A549 (cell line): ENCODE results near the gene KCNK17. TPM values are rescaled to one million over a fixed set of nuclear protein-coding genes. Genes with fewer than 3 reads are reported as not detected.

ENCODE experiments used
- ATAC-seq, 2 experiments: fragments of 200-7000 bp in 1 of 2; fragments of >200 bp in 1 of 2; cut with Nextera tagmentation in 1 of 2; cut with Tn5 transposase in 1 of 2; 3 replicates each; pipeline versions ENCODE4 v1.8.0 to v1.9.1; 2018 to 2020; ENCODE audit warnings: mild to moderate bottlenecking in 1 of 2, moderate library complexity in 1 of 2
- CTCF ChIA-PET: fragments of 300-600 bp; sonication (Branson Sonifier 250); formaldehyde crosslinking; extraction: SDS; loops from one replicate; lab custom pipeline; 2021; ENCODE audit warnings: antibody characterized with exemption, inconsistent platforms; lab: Yijun Ruan, JAX
- POLR2A ChIA-PET: fragments of 350-600 bp; formaldehyde crosslinking; extraction: SDS; loops from one replicate; lab custom pipeline; 2021; ENCODE audit warnings: antibody characterized with exemption, inconsistent platforms; lab: Yijun Ruan, JAX
- DNase-seq, 2 experiments: peaks; one replicate each; pipeline versions ENCODE4 v3.0.0 to v3.0.0-alpha.2; 2011 to 2016; ENCODE audit warnings: low read depth in 1 of 2, low spot score in 1 of 2
- FAIRE-seq: peaks from 2 replicates; lab custom pipeline; 2011; peaks lifted over from hg19 to GRCh38; lab: Jason Lieb, UNC
- H3K27ac ChIP-seq, 2 experiments: fragments of >200 bp; sonication (Bioruptor Twin); formaldehyde crosslinking; 3 replicates each; pipeline ENCODE4 v1.5.1; 2016 to 2017
- H3K4me1 ChIP-seq: fragments of >200 bp; sonication (Bioruptor Twin); formaldehyde crosslinking; 3 replicates; pipeline ENCODE4 v1.6.1; 2016
- H3K4me2 ChIP-seq: fragments of >200 bp; sonication (Bioruptor Twin); formaldehyde crosslinking; 3 replicates; pipeline ENCODE4 v1.6.1; 2016
- H3K4me3 ChIP-seq: fragments of >200 bp; sonication (Bioruptor Twin); formaldehyde crosslinking; 3 replicates; pipeline ENCODE4 v1.5.1; 2016
- H3K9me3 ChIP-seq: fragments of >200 bp; sonication (Bioruptor Twin); formaldehyde crosslinking; 3 replicates; pipeline ENCODE4 v1.6.1; 2016
- BCL3 ChIP-seq: fragments of >200 bp; sonication (Bioruptor Twin); formaldehyde crosslinking; IDR thresholded peaks from 3 replicates; pipeline ENCODE4 v1.6.1; 2016
- BHLHE40 ChIP-seq: IDR thresholded peaks from 2 replicates; pipeline ENCODE4 v1.6.1; 2012; ENCODE audit warnings: low read depth, low read length, inconsistent platforms
- CBX8 ChIP-seq: fragments of 200-600 bp; sonication (generic); IDR thresholded peaks from 2 replicates; pipeline ENCODE4 v1.6.1; 2016
- CHD2 ChIP-seq: fragments of 150-350 bp; IDR thresholded peaks from 2 replicates; pipeline ENCODE4 v1.6.1; 2014; ENCODE audit warnings: low read length; ENCODE audit not compliant: partially characterized antibody
- CHD4 ChIP-seq: fragments of 200-600 bp; sonication (generic); IDR thresholded peaks from 2 replicates; pipeline ENCODE4 v1.6.1; 2016; ENCODE audit warnings: antibody characterized with exemption, mild to moderate bottlenecking, borderline replicate concordance
- ELK1 ChIP-seq: fragments of 150-350 bp; IDR thresholded peaks from 2 replicates; pipeline ENCODE4 v1.6.1; 2014; ENCODE audit warnings: low read depth, mild to moderate bottlenecking, low read length
- ESRRA ChIP-seq: fragments of 150-350 bp; IDR thresholded peaks from 2 replicates; pipeline ENCODE4 v1.6.1; 2014; ENCODE audit warnings: mild to moderate bottlenecking, low read length, borderline replicate concordance
- GATA3 ChIP-seq: IDR thresholded peaks from 2 replicates; pipeline ENCODE4 v1.6.1; 2012; ENCODE audit warnings: borderline replicate concordance
- HDAC2 ChIP-seq: fragments of 200-600 bp; sonication (generic); IDR thresholded peaks from 2 replicates; pipeline ENCODE4 v1.6.1; 2016
- HES2 ChIP-seq: fragments of >200 bp; sonication (Bioruptor Twin); formaldehyde crosslinking; IDR thresholded peaks from 2 replicates; pipeline ENCODE4 v1.6.1; 2016
- HEYL ChIP-seq: fragments of 250-450 bp; sonication (Bioruptor Pico); IDR thresholded peaks from 2 replicates; pipeline ENCODE4 v1.8.0; 2021; ENCODE audit warnings: mild to moderate bottlenecking, moderate library complexity
- HOXA7 ChIP-seq: fragments of 250-450 bp; sonication (Bioruptor Pico); IDR thresholded peaks from 2 replicates; pipeline ENCODE4 v1.5.0; 2020; ENCODE audit warnings: mild to moderate bottlenecking, moderate library complexity
- HOXB13 ChIP-seq: fragments of 250-450 bp; sonication (Bioruptor Pico); IDR thresholded peaks from 2 replicates; pipeline ENCODE4 v1.5.0; 2020; ENCODE audit warnings: low read depth, mild to moderate bottlenecking, moderate library complexity
- JUNB ChIP-seq: fragments of >200 bp; sonication (Bioruptor Twin); formaldehyde crosslinking; IDR thresholded peaks from 2 replicates; pipeline ENCODE4 v1.6.1; 2016
- MAFK ChIP-seq: fragments of 450-650 bp; IDR thresholded peaks from 2 replicates; pipeline ENCODE4 v1.6.1; 2014; ENCODE audit not compliant: partially characterized antibody
- NPAS2 ChIP-seq: fragments of 250-450 bp; sonication (Bioruptor Pico); IDR thresholded peaks from 2 replicates; pipeline ENCODE4 v1.8.0; 2022; ENCODE audit warnings: mild to moderate bottlenecking, moderate library complexity, borderline replicate concordance
- NR3C1 ChIP-seq: fragments of >200 bp; sonication (Bioruptor Twin); formaldehyde crosslinking; IDR thresholded peaks from 3 replicates; pipeline ENCODE4 v1.6.1; 2017
- RAD21 ChIP-seq, 2 experiments: fragments of >200 bp in 1 of 2; sonication (Bioruptor Twin) in 1 of 2; formaldehyde crosslinking in 1 of 2; IDR thresholded peaks in 1 of 2; conservative IDR thresholded peaks in 1 of 2; 2 replicates in 1 of 2; 3 replicates in 1 of 2; pipeline ENCODE4 v1.6.1; 2012 to 2018; ENCODE audit warnings: inconsistent platforms in 1 of 2
- RCOR1 ChIP-seq: fragments of 150-350 bp; IDR thresholded peaks from 2 replicates; pipeline ENCODE4 v1.6.1; 2014; ENCODE audit warnings: antibody characterized with exemption, low read length, low read depth
- RNF2 ChIP-seq: fragments of 200-600 bp; sonication (generic); IDR thresholded peaks from 2 replicates; pipeline ENCODE4 v1.6.1; 2016; ENCODE audit warnings: low read depth, mild to moderate bottlenecking, antibody characterized with exemption, moderate library complexity, borderline replicate concordance
- TP53 ChIP-seq: fragments of 250-450 bp; sonication (Bioruptor Pico); IDR thresholded peaks from 2 replicates; pipeline ENCODE4 v1.5.0; 2021; ENCODE audit warnings: mild to moderate bottlenecking, moderate library complexity
- ZC3H11A ChIP-seq: fragments of 450-650 bp; IDR thresholded peaks from 2 replicates; pipeline ENCODE4 v1.6.1; 2014; ENCODE audit warnings: antibody characterized with exemption, mild to moderate bottlenecking
- ZSCAN20 ChIP-seq: fragments of 250-450 bp; sonication (Bioruptor Pico); IDR thresholded peaks from 2 replicates; pipeline ENCODE4 v1.8.0; 2022; ENCODE audit warnings: mild to moderate bottlenecking, moderate library complexity
- WGBS: methylation state at CpG from one replicate; pipeline ENCODE4 v1.1.6; 2017; ENCODE audit errors: missing lambda C conversion rate; 5-methylcytosine and 5-hydroxymethylcytosine counted together
- polyA plus RNA-seq, 4 experiments: library from polyadenylated mRNA; depleted of rRNA in 3 of 4; stranded (reverse); fragments of >200 nt; fragmentation: RNase III in 1 of 4; extraction: RNeasy Plus Mini Kit Qiagen cat#74134 plus additional on column Dnase treatment in 1 of 4; gene quantifications; 2 replicates in 3 of 4; 3 replicates in 1 of 4; pipeline ENCODE4 v1.2.3, GENCODE V29; 2011 to 2017
- TF ChIP-seq, protein P1 (sequence below): fragments of 250-450 bp; sonication (Bioruptor Pico); IDR thresholded peaks from 2 replicates; pipeline ENCODE4 v1.5.0; 2020; ENCODE audit warnings: low read depth, mild to moderate bottlenecking, moderate library complexity
- TF ChIP-seq, protein P2 (sequence below): IDR thresholded peaks from 2 replicates; pipeline ENCODE4 v1.6.1; 2012
- TF ChIP-seq, protein P3 (sequence below): fragments of 250-450 bp; sonication (Bioruptor Pico); IDR thresholded peaks from 2 replicates; pipeline ENCODE4 v1.5.0; 2021; ENCODE audit warnings: mild to moderate bottlenecking, moderate library complexity, borderline replicate concordance

Gene KCNK17
- polyA plus RNA-seq, 2 of the 4 experiments (the other 2 are of a cell fraction) = not detected

DNA sequence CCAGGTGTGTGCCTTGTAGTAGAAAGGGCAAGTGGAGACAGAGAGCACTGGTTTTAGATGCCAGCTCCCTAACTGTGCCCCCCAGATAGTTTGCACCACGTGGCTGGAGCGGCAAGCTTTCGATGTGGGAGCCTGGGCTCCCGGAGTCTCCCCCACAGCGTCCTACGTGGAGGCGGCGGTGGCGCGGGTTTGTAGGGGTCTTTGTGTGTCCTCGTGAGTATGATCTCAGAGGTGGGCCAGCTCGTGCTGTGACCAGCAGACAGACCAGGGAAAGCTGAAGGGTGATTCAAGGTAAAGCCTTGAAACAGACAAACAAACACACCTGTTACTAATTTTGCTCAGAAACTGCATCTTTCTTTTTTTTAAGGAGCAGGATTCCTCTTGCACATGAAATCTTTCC lies 13.8 kb upstream of the KCNK17 start:
- Histone ChIP-seq H3K4me3 (no peak overlapping the region), H3K4me2 (no peak overlapping the region), H3K9me3 (no peaks in the 10 kb centered on the region), H3K4me1 (no peaks in the 10 kb centered on the region), H3K27ac (no peak overlapping the region)
- ChIA-PET POLR2A (no interaction called here), CTCF (interaction anchor here (1.1 to 1.7 kb wide), 2 partner anchors 18 to 25 kb away, joined by 3 to 4 read pairs; no protein-coding TSS in a partner anchor)
- 0% methylated on average over 2 of the region's 12 CpGs for WGBS
- no peak for FAIRE-seq
- TF ChIP-seq, protein P1, sequence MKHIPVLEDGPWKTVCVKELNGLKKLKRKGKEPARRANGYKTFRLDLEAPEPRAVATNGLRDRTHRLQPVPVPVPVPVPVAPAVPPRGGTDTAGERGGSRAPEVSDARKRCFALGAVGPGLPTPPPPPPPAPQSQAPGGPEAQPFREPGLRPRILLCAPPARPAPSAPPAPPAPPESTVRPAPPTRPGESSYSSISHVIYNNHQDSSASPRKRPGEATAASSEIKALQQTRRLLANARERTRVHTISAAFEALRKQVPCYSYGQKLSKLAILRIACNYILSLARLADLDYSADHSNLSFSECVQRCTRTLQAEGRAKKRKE (CRISPR knock-in tag) = no peak
- TF ChIP-seq HDAC2 (no peak), CHD2 (no peak), HOXA7 (CRISPR knock-in tag) (no peak), NPAS2 (CRISPR knock-in tag) (no peak), JUNB (no peak), CHD4 (no peak), NR3C1 (no peak), BHLHE40 (no peak), BCL3 (no peak), RNF2 (no peak)
- no peak for ATAC-seq
- no peak for DNase-seq

- no peak for FAIRE-seq
- CTCF ChIA-PET = interaction anchor here (1.1 to 1.7 kb wide), 2 partner anchors 17 to 25 kb away, joined by 3 to 4 read pairs; no protein-coding TSS in a partner anchor
Measured at GRCh38 chr6:39327507-39327906, 13.3 kb upstream of the KCNK17 start.

More at GRCh38 chr6:39327507-39327906, 13.3 kb upstream of the KCNK17 start:
- ATAC-seq = no peak
- TF ChIP-seq TP53 (no peak), HES2 (no peak), ZC3H11A (no peak), RAD21 (conservative IDR thresholded peaks at IDR 0.05 in 1 of 2, IDR thresholded peaks at IDR 0.05 in 1 of 2) (no peak), GATA3 (no peak), HOXA7 (CRISPR knock-in tag) (no peak), HOXB13 (CRISPR knock-in tag) (no peak), RCOR1 (no peak), BCL3 (no peak), ELK1 (no peak), CBX8 (no peak), HEYL (no peak), MAFK (no peak), ZSCAN20 (CRISPR knock-in tag) (no peak), NR3C1 (no peak), ESRRA (no peak), JUNB (no peak), CHD4 (no peak)
- TF ChIP-seq, protein P2, sequence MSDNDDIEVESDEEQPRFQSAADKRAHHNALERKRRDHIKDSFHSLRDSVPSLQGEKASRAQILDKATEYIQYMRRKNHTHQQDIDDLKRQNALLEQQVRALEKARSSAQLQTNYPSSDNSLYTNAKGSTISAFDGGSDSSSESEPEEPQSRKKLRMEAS = no peak
- TF ChIP-seq, protein P3, sequence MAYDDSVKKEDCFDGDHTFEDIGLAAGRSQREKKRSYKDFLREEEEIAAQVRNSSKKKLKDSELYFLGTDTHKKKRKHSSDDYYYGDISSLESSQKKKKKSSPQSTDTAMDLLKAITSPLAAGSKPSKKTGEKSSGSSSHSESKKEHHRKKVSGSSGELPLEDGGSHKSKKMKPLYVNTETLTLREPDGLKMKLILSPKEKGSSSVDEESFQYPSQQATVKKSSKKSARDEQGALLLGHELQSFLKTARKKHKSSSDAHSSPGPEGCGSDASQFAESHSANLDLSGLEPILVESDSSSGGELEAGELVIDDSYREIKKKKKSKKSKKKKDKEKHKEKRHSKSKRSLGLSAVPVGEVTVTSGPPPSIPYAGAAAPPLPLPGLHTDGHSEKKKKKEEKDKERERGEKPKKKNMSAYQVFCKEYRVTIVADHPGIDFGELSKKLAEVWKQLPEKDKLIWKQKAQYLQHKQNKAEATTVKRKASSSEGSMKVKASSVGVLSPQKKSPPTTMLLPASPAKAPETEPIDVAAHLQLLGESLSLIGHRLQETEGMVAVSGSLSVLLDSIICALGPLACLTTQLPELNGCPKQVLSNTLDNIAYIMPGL = no peak
- POLR2A ChIA-PET = no interaction called here
- Histone ChIP-seq H3K4me2 (no peak overlapping the region), H3K9me3 (no peaks in the 10 kb centered on the region), H3K4me1 (no peaks in the 10 kb centered on the region), H3K4me3 (no peak overlapping the region), H3K27ac (no peak overlapping the region)
- DNase-seq = no peak
- 18% methylated on average over 5 of the region's 5 CpGs for WGBS
